GM12864 (cell line): ENCODE data around the gene SCYGR3.

Source experiments
- DNase-seq: peaks from one replicate; pipeline ENCODE4 v3.0.0-alpha.2; 2011; ENCODE audit warnings: low read depth
- H3K4me3 ChIP-seq: 2 replicates; pipeline ENCODE4 v1.5.1; 2011; ENCODE audit warnings: mild to moderate bottlenecking, low read depth, low read length, control low read depth
- CTCF ChIP-seq: IDR thresholded peaks from 2 replicates; pipeline ENCODE4 v1.5.1; 2011; ENCODE audit warnings: low read depth, mild to moderate bottlenecking, moderate library complexity, low read length, control low read depth, inconsistent platforms; ENCODE audit errors: missing control alignments

Gene SCYGR3

GRCh38 chr2:227595797-227596196 lies 18.8 kb downstream of the SCYGR3 start:
- TF ChIP-seq CTCF = no peak

GRCh38 chr2:227592694-227593387 lies 21.8 kb downstream of the SCYGR3 start:
- no peak for TF ChIP-seq CTCF
- no peak overlapping the region for H3K4me3 ChIP-seq
- peak; percentile 12 for DNase-seq

More at GRCh38 chr2:227595797-227596196, 18.8 kb downstream of the SCYGR3 start:
- DNase-seq = no peak
- H3K4me3 ChIP-seq = no peak overlapping the region

GRCh38 chr2:227582369-227582768 lies 32.3 kb downstream of the SCYGR3 start:
- no peak for TF ChIP-seq CTCF
- DNase-seq = no peak
- H3K4me3 ChIP-seq = no peak overlapping the region

GRCh38 chr2:227579791-227580190 lies 34.8 kb downstream of the SCYGR3 start:
- no peak for DNase-seq
- H3K4me3 ChIP-seq = no peak overlapping the region
- no peak for TF ChIP-seq CTCF

- TF ChIP-seq CTCF = no peak
- no peak for DNase-seq
- no peak overlapping the region for H3K4me3 ChIP-seq
These were observed 36.0 kb downstream of the SCYGR3 start for GRCh38 chr2:227578642-227579041.

- H3K4me3 ChIP-seq = no peak overlapping the region
- no peak for DNase-seq
- TF ChIP-seq CTCF = no peak
These were observed 37.1 kb downstream of the SCYGR3 start for GRCh38 chr2:227577555-227577954.

- DNase-seq = no peak
- no peak overlapping the region for H3K4me3 ChIP-seq
- no peak for TF ChIP-seq CTCF
These were observed 37.8 kb downstream of the SCYGR3 start for GRCh38 chr2:227576812-227577211.
